Stomach (tissue), 4 donors: Measurements from ENCODE around the gene UBAC2.

Experiments used
- EP300 ChIP-seq: sonication (generic); formaldehyde crosslinking; IDR thresholded peaks from one replicate; pipeline ENCODE4 v1.6.1; 2017; ENCODE audit warnings: antibody characterized with exemption
- TF ChIP-seq, protein P1 (sequence below), 7 experiments: fragments of 450-650 bp in 4 of 7; fragments of 200-600 bp in 3 of 7; sonication (generic) in 3 of 7; IDR thresholded peaks; one replicate each; pipeline ENCODE4 v1.5.1; 2016 to 2019; ENCODE audit warnings: antibody characterized with exemption in 7 of 7, control low read depth in 2 of 7, mild to moderate bottlenecking in 1 of 7

DNA sequence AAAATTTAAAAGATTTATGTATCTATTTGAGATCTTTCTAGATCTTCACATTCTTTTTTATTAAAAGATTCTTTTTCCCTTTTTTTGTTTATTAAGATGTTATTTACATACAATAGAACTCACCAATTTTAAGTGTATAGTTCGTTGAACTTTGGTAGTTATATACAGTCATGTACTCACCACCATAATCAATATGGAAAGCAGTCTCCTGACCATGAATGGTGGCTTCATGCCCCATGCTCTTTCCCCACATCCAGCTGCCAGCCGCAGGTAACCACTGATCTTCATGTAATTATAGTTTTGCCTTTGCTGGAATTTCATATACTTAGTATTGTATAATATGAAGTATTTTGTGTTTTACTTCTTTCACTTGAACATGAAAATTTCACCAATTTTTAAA lies 127.1 kb downstream of the UBAC2 start:
- no peak for TF ChIP-seq EP300
- TF ChIP-seq, protein P1, sequence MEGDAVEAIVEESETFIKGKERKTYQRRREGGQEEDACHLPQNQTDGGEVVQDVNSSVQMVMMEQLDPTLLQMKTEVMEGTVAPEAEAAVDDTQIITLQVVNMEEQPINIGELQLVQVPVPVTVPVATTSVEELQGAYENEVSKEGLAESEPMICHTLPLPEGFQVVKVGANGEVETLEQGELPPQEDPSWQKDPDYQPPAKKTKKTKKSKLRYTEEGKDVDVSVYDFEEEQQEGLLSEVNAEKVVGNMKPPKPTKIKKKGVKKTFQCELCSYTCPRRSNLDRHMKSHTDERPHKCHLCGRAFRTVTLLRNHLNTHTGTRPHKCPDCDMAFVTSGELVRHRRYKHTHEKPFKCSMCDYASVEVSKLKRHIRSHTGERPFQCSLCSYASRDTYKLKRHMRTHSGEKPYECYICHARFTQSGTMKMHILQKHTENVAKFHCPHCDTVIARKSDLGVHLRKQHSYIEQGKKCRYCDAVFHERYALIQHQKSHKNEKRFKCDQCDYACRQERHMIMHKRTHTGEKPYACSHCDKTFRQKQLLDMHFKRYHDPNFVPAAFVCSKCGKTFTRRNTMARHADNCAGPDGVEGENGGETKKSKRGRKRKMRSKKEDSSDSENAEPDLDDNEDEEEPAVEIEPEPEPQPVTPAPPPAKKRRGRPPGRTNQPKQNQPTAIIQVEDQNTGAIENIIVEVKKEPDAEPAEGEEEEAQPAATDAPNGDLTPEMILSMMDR (IDR thresholded peaks at IDR 0.05) = no peak
